CD4-positive, alpha-beta T cell (primary cell): ENCODE measurements around the gene FAM89A. TPM values are rescaled to one million over a fixed set of nuclear protein-coding genes. Genes with fewer than 3 reads are reported as not detected.

Experiments
- ATAC-seq: fragments of 200-7000 bp; cut with Tn5 transposase; one replicate; pipeline ENCODE4 v1.10.0; 2022; ENCODE audit warnings: mild to moderate bottlenecking; ENCODE audit not compliant: poor library complexity
- CTCF ChIA-PET: fragments of 350-600 bp; sonication (Branson Sonifier 250); formaldehyde crosslinking; loops from one replicate; lab custom pipeline; 2021; ENCODE audit warnings: antibody characterized with exemption, inconsistent platforms; lab: Charles Lee
- POLR2A ChIA-PET: fragments of 350-600 bp; sonication (Branson Sonifier 250); formaldehyde crosslinking; loops from one replicate; lab custom pipeline; 2021; ENCODE audit warnings: antibody characterized with exemption, inconsistent platforms; lab: Charles Lee
- DNase-seq, 14 experiments: peaks; one replicate each; pipeline ENCODE4 v3.0.0-alpha.2; 2013 to 2020; ENCODE audit warnings: mixed read lengths in 2 of 14
- H3K27ac ChIP-seq, 2 donors: one replicate each; pipeline versions ENCODE4 v1.5.1 to v1.7.0; 2013; ENCODE audit warnings: low read length in 2 of 2, low read depth in 1 of 2, mild to moderate bottlenecking in 1 of 2
- H3K27me3 ChIP-seq, 2 experiments: 1 replicate in 1 of 2; 2 replicates in 1 of 2; pipeline versions ENCODE4 v1.6.1 to v1.7.0; 2013; ENCODE audit warnings: low read length in 2 of 2, control low read depth in 1 of 2, mild to moderate bottlenecking in 1 of 2, moderate library complexity in 1 of 2; ENCODE audit not compliant: insufficient read depth in 2 of 2, control insufficient read depth in 1 of 2
- H3K36me3 ChIP-seq: one replicate; pipeline ENCODE4 v1.6.1; 2013; ENCODE audit warnings: low read length, control low read depth; ENCODE audit not compliant: insufficient read depth
- H3K4me1 ChIP-seq: one replicate; pipeline ENCODE4 v1.6.1; 2013; ENCODE audit warnings: low read length, control low read depth; ENCODE audit not compliant: insufficient read depth
- H3K4me3 ChIP-seq: one replicate; pipeline ENCODE4 v1.5.1; 2013; ENCODE audit warnings: mild to moderate bottlenecking, low read length, moderate library complexity
- H3K9me3 ChIP-seq, 2 experiments: 1 replicate in 1 of 2; 2 replicates in 1 of 2; pipeline versions ENCODE4 v1.6.1 to v1.7.0; 2013; ENCODE audit warnings: low read length in 2 of 2, mild to moderate bottlenecking in 2 of 2, control low read depth in 1 of 2, moderate library complexity in 1 of 2; ENCODE audit not compliant: control insufficient read depth in 1 of 2, insufficient read depth in 1 of 2
- H3K27ac Mint-ChIP-seq: one replicate; pipeline ENCODE4 v1.8.0; 2020; ENCODE audit warnings: mixed read lengths
- H3K27me3 Mint-ChIP-seq: one replicate; pipeline ENCODE4 v1.8.0; 2021; ENCODE audit warnings: mixed read lengths
- H3K36me3 Mint-ChIP-seq: one replicate; pipeline ENCODE4 v1.8.0; 2021; ENCODE audit warnings: low read depth, mixed read lengths
- H3K4me1 Mint-ChIP-seq: one replicate; pipeline ENCODE4 v1.8.0; 2021; ENCODE audit warnings: low read depth, mixed read lengths
- H3K4me3 Mint-ChIP-seq: one replicate; pipeline ENCODE4 v1.8.0; 2020; ENCODE audit warnings: mild to moderate bottlenecking, mixed read lengths
- H3K9me3 Mint-ChIP-seq: one replicate; pipeline ENCODE4 v1.8.0; 2020; ENCODE audit warnings: mixed read lengths
- CTCF ChIP-seq: fragments of 200-600 bp; IDR thresholded peaks from one replicate; pipeline ENCODE4 v1.8.0; 2022; ENCODE audit warnings: antibody characterized with exemption, mild to moderate bottlenecking
- intact Hi-C, 2 experiments: fragments of 100-400 bp; cut with DNase I in 1 of 2; cut with micrococcal nuclease in 1 of 2; formaldehyde crosslinking; loops; one replicate each; pipeline versions ENCODE4 v1.15.1 to v1.9.0; 2023 to 2025; cut with DNase I, micrococcal nuclease
- polyA plus RNA-seq, 2 donors: library from polyadenylated mRNA; unstranded; fragments of 120-200 nt; gene quantifications; one replicate each; pipeline ENCODE4 v1.2.1, GENCODE V29; 2013
- total RNA-seq, 174 experiments: library from RNA in 2 of 174; stranded (reverse) in 2 of 174; gene quantifications; one replicate each; pipeline ENCODE4 v1.2.3 and lab custom pipeline; 2021 to 2026

FAM89A gene
- total RNA-seq: 1 to 10 TPM; 3.3 to 4.0 TPM
- polyA plus RNA-seq (2013, experiment 1 of 2): 4.4 TPM
- 4.3 TPM for polyA plus RNA-seq (2013, experiment 2 of 2)
- total RNA-seq (lab: John Stamatoyannopoulos, UW): 1.4 to 24.5 (median 6.9) reads per million in 172 experiments

- peak within 1 kb of the TSS; percentile 78 for H3K4me3 ChIP-seq
- H3K36me3 ChIP-seq: no peaks in the 10 kb centered on the region
- no peak for TF ChIP-seq CTCF
- H3K4me3 Mint-ChIP-seq: peak within 1 kb of the TSS; percentile 91
- H3K4me1 ChIP-seq: peaks cover 24% of the 10 kb centered on the region
- peaks cover 0 to 5% of the 10 kb centered on the region in 2 experiments for H3K9me3 ChIP-seq
- ChIA-PET POLR2A (interaction anchor here (0.5 to 3.8 kb wide), 9 partner anchors 13 to 488 kb away, joined by 3 to 28 read pairs (median 3); partner anchors contain the start of genes ARV1, EXOC8, SPRTN and TSNAX), CTCF (interaction anchor here (1.5 kb wide), 1 partner anchor 61 kb away, joined by 6 read pairs; the partner anchor contains the start of genes ARV1 and TTC13)
- no peaks in the 10 kb centered on the region for H3K9me3 Mint-ChIP-seq
- H3K27me3 Mint-ChIP-seq: no peaks in the 10 kb centered on the region
- H3K36me3 Mint-ChIP-seq: no peaks in the 10 kb centered on the region
- peak within 1 kb of the TSS in 1 of 2 donors; percentile 3 for H3K27ac ChIP-seq
- no peaks in the 10 kb centered on the region for H3K27me3 ChIP-seq
- peaks cover 40% of the 10 kb centered on the region for H3K4me1 Mint-ChIP-seq
- peak within 1 kb of the TSS; percentile 58 for H3K27ac Mint-ChIP-seq
- intact Hi-C loops: loop anchor here in 1 of 2 experiments (2.0 kb wide), 2 partner anchors 59 to 171 kb away; partner anchors contain the start of gene C1orf198
- DNase-seq: peak; percentile 55 to 86 (median 70)
- ATAC-seq: peak; percentile 72
Measured at GRCh38 chr1:231040019-231040799, at the start of gene FAM89A. Gene FAM89A, minus strand, starts transcription at chr1:231040254. Its CDS starts 43 bp downstream, at chr1:231040211.

- Histone ChIP-seq H3K27ac (no peak overlapping the region), H3K4me1 (no peaks in the 10 kb centered on the region), H3K9me3 (no peaks in the 10 kb centered on the region), H3K4me3 (no peak overlapping the region), H3K27me3 (peaks cover 0 to 4% of the 10 kb centered on the region in 2 experiments), H3K36me3 (no peaks in the 10 kb centered on the region)
- H3K36me3 Mint-ChIP-seq: no peaks in the 10 kb centered on the region
- ATAC-seq (no peak), DNase-seq (no peak)
- no peak for TF ChIP-seq CTCF
- no peak overlapping the region for H3K27ac Mint-ChIP-seq
- ChIA-PET CTCF (no interaction called here), POLR2A (no interaction called here)
- intact Hi-C loops: no loop called here
- no peak overlapping the region for H3K4me3 Mint-ChIP-seq
- peaks cover 22% of the 10 kb centered on the region for H3K27me3 Mint-ChIP-seq
- no peaks in the 10 kb centered on the region for H3K4me1 Mint-ChIP-seq
- no peaks in the 10 kb centered on the region for H3K9me3 Mint-ChIP-seq
Measured at GRCh38 chr1:231084353-231084752, 44.3 kb upstream of the FAM89A start.

- ChIA-PET CTCF (no interaction called here), POLR2A (no interaction called here)
- Histone ChIP-seq H3K9me3 (no peaks in the 10 kb centered on the region), H3K4me3 (no peak overlapping the region), H3K27me3 (no peaks in the 10 kb centered on the region), H3K27ac (no peak overlapping the region), H3K4me1 (no peaks in the 10 kb centered on the region), H3K36me3 (no peaks in the 10 kb centered on the region)
- Mint-ChIP-seq H3K4me3 (no peak overlapping the region), H3K4me1 (no peaks in the 10 kb centered on the region), H3K27ac (no peak overlapping the region), H3K36me3 (no peaks in the 10 kb centered on the region), H3K27me3 (peaks cover 9% of the 10 kb centered on the region), H3K9me3 (no peaks in the 10 kb centered on the region)
- DNase-seq: no peak
- intact Hi-C loops: no loop called here
- ATAC-seq: no peak
- TF ChIP-seq CTCF: no peak
Measured at GRCh38 chr1:231079163-231079562, 39.1 kb upstream of the FAM89A start.
